Smooth muscle cell of the brain vasculature (primary cell): Measurements from ENCODE around the gene IL36RN.
"Not testable (repeated sequence)": the region's sequence is repeated elsewhere in the genome, so short reads cannot be mapped to it uniquely, and the experiment has no call there.

Experiments used
- DNase-seq: peaks from one replicate; pipeline ENCODE4 v3.0.0-alpha.2; 2012; ENCODE audit warnings: low read depth, low spot score

The IL36RN gene

DNA sequence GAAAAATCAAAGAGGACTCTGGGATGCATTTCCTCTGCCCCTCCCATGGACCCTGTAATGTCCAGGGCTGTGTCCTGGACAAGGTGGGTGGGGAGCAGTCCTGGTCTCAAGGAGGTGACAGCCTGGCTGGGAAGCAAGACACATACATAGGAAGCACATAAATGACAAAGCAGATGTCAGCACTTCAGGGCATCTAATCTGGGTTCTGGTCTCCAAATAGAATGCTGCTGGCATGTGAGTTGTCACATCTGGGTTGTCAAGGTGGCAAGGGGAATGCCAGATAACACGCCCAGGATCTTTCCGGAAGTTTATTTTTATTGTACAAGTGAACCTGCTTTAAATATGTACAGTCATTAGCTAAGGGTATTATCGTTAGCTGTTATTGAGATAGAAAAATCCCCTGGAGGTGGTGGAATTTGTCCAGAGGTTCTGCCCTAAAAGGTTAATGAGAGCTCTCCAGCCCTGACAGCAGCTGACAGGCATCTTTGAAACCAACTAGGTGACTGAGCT is 14.4 kb downstream of the IL36RN start:
- DNase-seq = no peak

DNA sequence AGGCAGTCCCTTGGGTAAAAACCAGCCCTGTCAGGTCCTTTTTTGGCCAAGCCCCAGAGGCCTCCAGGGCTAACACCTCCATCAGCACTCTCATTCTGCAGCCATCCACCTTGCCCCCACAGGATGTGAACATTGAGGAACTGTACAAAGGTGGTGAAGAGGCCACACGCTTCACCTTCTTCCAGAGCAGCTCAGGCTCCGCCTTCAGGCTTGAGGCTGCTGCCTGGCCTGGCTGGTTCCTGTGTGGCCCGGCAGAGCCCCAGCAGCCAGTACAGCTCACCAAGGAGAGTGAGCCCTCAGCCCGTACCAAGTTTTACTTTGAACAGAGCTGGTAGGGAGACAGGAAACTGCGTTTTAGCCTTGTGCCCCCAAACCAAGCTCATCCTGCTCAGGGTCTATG is 16.0 kb downstream of the IL36RN start:
- no peak for DNase-seq

- DNase-seq = no peak
Observed at GRCh38 chr2:113075600-113075999, 16.6 kb downstream of the IL36RN start.

GRCh38 chr2:113076954-113077669 is 18.1 kb downstream of the IL36RN start:
- DNase-seq = no peak

DNA sequence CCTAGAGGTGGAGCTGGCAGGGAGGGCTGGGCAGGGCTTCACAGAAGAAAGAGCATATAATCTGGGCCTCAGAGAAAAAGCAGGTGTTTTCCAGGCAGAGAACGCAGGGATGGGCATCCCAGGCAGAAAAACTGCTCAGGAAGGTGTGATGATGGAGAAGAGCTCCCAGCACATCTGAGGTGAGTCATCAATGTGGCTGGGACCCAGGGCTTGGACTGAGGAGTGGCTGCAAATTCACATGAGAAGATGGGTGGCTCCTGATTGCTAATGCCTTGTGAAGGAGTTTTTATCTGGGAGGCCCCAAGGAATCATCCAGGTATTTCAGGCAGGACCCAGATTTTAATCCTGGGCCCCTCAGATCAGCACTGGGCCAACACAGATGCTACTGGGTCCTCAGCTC is 18.9 kb downstream of the IL36RN start:
- DNase-seq = no peak

- no peak for DNase-seq
Observed at GRCh38 chr2:113078350-113078839, 19.4 kb downstream of the IL36RN start.

DNA sequence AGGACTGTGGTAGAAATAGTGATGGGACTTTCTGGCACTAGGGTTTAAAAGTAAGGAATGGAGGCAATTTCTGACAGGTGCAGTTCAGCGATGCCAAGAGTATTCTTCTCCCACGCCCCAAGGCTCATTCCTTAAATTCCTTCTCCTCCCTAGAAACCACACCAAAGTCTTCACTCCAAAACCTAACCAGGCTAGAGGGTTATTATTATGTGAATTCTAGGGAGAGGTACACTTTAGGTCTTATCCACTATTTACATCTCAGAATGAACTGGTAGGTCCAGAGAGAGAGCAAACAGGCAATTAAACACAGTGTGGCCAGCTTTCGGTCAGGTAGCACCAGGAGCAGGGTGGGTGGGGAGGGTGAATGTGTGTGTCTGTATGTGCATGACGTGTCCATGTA is 20.1 kb downstream of the IL36RN start:
- DNase-seq = no peak

- no peak for DNase-seq
Observed at GRCh38 chr2:113080134-113080533, 21.1 kb downstream of the IL36RN start.

DNA sequence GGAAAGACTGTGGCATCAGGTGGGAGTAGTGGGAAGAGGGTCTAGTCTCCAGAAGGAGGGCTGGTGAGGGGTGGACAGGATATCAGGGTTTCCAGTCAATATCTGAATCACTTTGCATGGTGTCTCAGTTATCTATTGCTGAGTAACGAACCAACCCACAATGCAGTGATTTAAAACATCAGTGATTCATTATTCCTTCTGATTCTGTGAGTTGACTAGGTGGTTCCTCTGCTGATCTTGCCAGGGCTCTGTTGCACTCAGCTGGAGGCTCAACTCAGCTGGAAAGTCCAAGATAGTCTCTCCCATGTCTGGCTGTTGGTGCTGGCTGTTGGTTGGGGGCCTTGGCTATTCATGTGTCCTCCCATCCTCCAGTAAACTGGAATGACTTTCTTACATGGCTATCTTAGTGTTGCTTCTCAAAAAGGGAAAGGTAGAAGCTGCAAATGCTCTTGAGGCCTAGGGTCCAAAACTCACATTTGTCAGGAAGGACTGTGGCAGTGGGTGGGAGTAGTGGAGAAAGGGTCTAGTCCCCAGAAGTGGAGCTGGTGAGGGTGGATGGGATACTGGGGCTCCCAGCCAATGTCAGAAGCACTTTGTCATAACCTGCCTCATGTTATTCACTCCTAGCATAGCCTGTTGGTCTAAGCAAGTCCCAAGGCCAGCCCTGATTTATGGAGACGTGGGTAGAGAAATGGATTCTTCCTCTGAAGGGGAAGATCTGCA is 22.7 kb downstream of the IL36RN start:
- DNase-seq = no peak

GRCh38 chr2:113083296-113083695 is 24.3 kb downstream of the IL36RN start:
- DNase-seq = no peak

DNA sequence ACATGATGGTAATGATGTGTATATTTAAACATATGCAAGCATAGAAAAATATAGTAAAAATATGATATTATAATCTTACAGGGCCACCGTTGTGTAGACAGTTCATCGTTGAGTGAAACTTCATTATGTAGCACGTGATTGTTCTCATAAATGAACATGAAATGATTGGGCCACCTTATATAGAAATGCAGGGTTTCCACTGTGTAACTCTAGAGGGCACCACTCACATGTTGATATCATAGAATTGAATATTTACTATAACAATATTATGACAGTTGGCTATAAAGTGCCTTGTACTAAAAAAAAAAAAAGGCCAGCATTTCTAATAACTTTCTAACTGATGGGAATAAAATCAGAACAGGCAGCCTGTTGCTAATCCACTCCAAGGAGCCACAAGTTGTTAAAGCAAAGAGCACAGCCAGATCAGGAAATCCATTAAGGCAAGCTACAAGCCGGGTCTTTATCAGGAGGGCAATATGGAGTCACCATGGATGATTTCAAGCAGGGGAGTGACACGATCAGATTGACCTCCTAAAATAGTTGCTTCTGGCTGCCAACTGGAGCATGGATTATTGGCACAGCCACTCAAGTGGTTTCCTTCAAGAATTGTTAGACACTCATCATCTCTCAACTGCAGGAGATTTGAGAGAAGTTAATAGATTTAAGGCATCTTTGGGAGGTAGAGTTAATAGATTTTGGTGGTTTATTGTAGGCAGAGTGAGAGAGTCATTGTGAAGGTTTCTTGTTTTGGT is 25.4 kb downstream of the IL36RN start:
- no peak for DNase-seq

GRCh38 chr2:113085542-113085941 is 26.5 kb downstream of the IL36RN start:
- DNase-seq = no peak

DNA sequence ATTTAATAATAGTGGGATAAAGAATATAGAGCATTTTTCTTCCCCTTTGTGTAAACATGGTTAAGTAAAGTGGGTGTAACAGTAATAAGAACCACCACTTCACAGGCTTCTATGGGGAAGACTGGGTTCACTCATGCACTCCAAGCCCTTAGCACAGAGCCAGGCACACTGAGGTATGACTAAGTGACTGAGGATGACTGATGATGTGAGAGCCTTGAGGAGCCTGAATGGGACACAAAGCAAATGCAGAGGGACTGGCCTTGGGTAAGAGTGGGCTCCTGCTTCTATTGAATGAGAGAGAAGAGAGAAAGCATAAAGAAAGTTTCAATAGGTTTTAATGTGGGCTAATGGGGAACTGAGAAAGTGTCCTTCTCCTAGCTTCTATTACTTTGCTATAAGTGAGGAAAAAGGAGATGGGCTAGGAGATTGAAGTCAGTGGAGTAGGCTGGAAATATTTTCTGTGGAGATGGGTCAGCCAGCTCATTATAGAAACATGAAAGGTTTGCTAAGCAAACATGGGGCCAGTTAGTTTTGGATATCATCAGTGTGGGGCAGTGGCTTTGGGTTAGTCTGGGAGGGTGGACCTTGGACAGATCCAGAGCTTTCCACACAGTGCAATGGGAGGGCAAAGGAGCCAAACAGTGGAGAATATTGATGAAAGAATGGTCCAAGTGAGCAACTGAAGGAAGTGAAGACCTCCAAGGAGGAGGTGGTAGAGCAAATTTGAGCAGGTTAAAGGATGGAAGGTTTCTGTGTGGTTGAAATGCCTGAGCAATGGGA is 29.4 kb downstream of the IL36RN start:
- DNase-seq = no peak

- no peak for DNase-seq
Observed at GRCh38 chr2:113089916-113090315, 30.9 kb downstream of the IL36RN start.

- DNase-seq = no peak
Observed at GRCh38 chr2:113091231-113091896, 32.4 kb downstream of the IL36RN start.

DNA sequence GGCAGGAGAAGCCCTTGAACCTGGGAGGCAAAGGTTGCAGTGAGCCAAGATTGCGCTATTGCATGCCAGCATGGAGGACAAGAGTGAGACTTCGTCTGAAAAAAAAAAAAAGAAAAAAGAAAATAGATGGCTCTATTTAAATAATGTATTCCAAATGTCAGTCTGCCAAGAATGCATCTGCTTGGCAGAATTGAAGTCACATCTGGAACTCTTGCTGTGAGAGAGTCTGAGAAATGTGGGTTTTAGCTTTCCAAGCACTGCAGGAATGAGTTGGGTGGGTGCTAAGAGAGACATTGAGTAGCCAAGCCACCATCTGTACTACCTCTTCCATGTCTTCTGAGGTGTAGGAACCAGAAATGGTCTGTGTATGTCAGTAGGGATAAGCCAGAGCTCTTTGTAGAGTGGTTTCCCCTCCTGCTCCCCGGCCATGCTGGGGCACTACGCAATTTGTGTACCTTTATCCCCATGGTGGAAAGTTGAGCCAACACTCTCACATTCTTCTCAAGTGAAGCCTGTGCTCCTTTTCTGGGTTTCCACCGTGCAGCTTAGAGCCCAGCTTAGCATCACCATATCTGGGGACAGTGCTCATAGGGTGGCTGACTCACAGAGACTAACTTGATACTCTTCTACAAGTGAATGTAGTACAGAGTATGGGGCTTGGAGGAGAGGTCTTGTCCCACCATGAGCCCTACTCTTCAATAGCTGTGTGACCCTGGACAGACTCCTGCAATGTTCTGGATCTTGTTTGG is 34.0 kb downstream of the IL36RN start:
- DNase-seq = no peak

- DNase-seq = no peak
Observed at GRCh38 chr2:113093613-113093977, 34.6 kb downstream of the IL36RN start.

DNA sequence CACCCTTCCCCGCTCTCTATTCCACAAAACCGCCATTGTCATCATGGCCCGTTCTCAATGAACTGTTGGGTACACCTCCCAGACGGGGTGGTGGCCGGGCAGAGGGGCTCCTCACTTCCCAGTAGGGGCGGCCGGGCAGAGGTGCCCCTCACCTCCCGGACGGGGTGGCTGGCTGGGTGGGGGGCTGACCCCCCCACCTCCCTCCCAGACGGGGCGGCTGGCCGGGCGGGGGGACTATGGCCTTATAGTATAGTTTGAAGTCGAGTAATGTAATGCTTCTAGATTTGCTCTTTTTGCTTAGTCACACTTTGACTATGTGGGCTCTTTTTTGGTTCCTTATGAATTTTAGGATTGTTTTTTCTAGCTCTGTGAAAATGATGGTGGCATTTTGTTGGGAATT is 37.3 kb downstream of the IL36RN start:
- not testable (repeated sequence) for DNase-seq

DNA sequence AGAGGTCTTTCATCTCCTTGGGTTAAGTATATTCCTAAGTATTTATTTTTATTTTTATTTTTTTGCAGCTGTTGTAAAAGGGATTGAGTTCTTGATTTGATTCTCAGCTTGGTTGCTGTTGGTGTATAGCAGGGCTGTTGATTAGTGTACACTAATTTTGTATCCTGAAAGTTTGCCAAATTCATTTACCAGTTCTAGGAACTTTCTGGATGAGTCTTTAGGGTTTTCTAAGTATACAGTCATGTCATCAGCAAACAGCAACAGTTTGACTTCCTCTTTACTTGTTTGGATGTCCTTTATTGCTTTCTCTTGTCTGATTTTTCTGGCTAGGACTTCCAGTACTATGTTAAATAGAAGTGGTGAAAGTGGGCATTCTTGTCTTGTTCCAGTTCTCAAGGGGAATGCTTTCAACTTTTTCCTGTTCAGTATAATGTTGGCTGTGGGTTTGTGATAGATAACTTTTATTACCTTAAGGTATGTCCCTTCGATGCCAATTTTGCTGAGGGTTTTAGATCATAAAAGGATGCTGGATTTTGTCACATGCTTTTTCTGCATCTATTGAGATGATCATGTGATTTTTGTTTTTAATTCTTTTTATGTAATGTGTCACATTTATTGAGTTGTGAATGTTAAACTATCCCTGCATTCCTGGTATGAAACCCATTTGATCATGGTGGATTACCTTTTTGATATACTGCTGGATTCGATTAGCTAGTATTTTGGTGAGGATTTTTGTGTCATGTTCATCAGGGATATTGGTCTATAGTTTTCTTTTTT is 38.0 kb downstream of the IL36RN start:
- DNase-seq = not testable (repeated sequence)
